Keratinocyte (primary cell): Measurements from ENCODE around the gene CACNG5.

Source experiments
- CTCF ChIP-seq, 3 experiments: IDR thresholded peaks in 1 of 3; conservative IDR thresholded peaks in 1 of 3; optimal IDR thresholded peaks in 1 of 3; 2 replicates in 2 of 3; 3 replicates in 1 of 3; pipeline versions ENCODE3 to v1.5.1; 2011; ENCODE audit warnings: low read length in 3 of 3, mild to moderate bottlenecking in 3 of 3, moderate library complexity in 2 of 3, control low read depth in 1 of 3, inconsistent platforms in 1 of 3; ENCODE audit not compliant: insufficient read depth in 2 of 3; ENCODE audit errors: extremely low read depth in 1 of 3
- EZH2 ChIP-seq: IDR thresholded peaks from one replicate; pipeline ENCODE4 v1.6.1; 2012; ENCODE audit warnings: inconsistent platforms, mild to moderate bottlenecking, low read length, moderate library complexity

GRCh38 chr17:66809408-66809807, 25.5 kb upstream of the CACNG5 start:
- TF ChIP-seq CTCF (optimal IDR thresholded peaks at IDR 0.05 in 1 of 3, IDR thresholded peaks at IDR 0.05 in 1 of 3, conservative IDR thresholded peaks at IDR 0.05 in 1 of 3; ENCODE audit: extremely low read depth in 1 of 3, insufficient read depth in 2 of 3, low read length in 3 of 3) (no peak), EZH2 (no peak)
